ENCODE data around the gene PNMA5. TPM values are rescaled to one million over a fixed set of nuclear protein-coding genes. Genes with fewer than 3 reads are reported as not detected.

The PNMA5 gene
- not detected in 2 replicates for total RNA-seq

GRCh38 chrX:152993933-152994332 is at the start of gene PNMA5:
Gene PNMA5 (minus strand): TSS chrX:152994116. CDS start chrX:152991598, 2,518 bp downstream.

Other genes with a start within 250 kb of the PNMA5 start
- gene MAGEA2, start 240.3 kb downstream of the PNMA5 start, total RNA-seq, result not detected in 2 replicates
- gene CSAG3, start 234.9 kb downstream of the PNMA5 start, total RNA-seq, result not detected in 2 replicates
- not detected in 2 replicates for gene MAGEA6, start 224.4 kb downstream of the PNMA5 start, total RNA-seq
- gene CETN2, start 163.4 kb downstream of the PNMA5 start, total RNA-seq, result 34.1 and 37.3 TPM in 2 replicates
- 8.6 and 22.8 TPM in 2 replicates for gene NSDHL, start 163.1 kb downstream of the PNMA5 start, total RNA-seq
- gene ZNF185, start 96.0 kb downstream of the PNMA5 start, total RNA-seq, result 36.5 and 76.3 TPM in 2 replicates
- gene PNMA3, start 62.4 kb upstream of the PNMA5 start, total RNA-seq, result not detected in 2 replicates
- under 0.01 and 0.11 TPM in 2 replicates for gene PNMA6A, start 78.3 kb upstream of the PNMA5 start, total RNA-seq
- gene MAGEA1, start 185.2 kb upstream of the PNMA5 start, total RNA-seq, result not detected in 2 replicates